ENCODE results near the gene SLIT2.

Gene SLIT2

DNA sequence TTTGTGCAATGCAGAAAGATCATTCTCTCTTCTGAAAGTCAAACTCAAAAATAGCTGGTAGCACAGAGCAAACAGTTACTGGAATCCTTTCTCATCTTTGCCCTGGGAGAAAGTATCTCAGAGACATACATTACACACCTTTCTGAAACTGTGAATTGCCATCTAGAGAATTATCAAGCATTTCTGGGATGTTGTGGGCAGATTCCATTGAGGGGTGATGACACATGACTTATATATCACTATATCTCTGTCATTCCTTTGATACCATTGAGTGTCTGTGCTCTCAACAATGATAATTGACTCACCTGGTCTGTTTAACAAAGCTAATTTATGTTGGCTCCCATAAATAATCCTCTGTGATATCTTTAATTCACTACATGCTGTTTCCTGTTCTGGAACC lies 13.0 kb downstream of the SLIT2 start:
- no peak for DNase-seq (ENCODE audit: low read depth in 1 of 2, low spot score in 1 of 2)

DNA sequence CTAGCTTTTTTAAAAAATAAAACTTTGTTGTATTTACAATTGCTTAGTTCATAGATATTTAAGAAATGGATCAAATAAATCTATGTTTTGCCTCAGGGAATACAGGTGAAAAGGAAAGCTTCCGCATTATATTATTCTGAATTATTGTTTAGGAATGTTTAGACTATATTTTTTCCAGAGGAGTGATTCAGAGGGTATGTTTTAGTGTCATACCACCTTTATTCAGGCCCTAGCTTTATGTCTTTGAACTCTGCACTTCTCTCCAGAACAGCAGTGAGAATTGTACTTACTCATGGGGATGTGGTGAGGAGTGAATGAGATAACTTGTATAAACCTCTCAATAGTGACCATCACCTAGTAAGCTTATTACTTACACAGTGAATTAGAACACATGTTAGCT lies 14.0 kb downstream of the SLIT2 start:
- DNase-seq (ENCODE audit: low read depth in 1 of 2, low spot score in 1 of 2): no peak

DNA sequence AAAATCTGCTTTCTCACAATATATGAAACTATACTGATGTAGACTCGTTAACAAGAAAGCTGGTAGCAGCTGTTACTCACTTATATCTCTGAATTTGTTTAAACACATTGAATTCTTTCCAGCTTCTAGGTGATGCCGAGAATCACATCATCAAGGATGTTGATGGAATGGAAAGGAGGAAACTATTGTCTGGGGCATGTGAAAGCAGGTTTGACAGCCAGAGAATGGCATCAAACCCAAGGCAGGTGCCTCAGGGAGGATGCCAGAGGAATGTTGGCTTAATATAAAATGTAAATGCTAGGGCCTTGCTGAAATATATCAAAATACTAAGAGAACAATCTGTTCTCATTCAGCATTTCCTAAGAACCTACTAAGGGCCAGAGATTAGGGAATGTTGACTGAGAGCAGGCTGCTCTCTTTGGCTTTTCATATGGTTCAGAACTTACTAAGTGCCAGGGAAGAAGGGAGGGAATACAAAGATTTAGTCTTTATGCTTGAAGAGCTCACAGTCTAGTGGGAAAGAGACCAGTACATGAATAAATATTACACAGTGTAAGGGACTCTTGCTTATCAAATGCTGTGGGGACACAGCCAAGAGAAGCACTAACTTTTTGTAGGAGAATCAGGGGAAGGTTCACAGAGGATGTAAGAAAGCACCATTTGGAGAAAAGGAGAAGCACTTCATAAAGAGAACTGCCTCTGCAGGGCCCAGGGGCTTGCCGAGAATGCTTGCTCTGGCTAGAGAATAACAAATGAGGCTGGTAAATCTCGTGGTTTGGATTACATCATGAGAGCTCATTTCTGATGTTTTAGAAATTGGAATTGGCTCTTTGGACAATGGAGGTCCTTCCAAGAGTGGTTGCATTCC lies 14.7 kb downstream of the SLIT2 start:
- no peak for DNase-seq (ENCODE audit: low read depth in 1 of 2, low spot score in 1 of 2)

DNA sequence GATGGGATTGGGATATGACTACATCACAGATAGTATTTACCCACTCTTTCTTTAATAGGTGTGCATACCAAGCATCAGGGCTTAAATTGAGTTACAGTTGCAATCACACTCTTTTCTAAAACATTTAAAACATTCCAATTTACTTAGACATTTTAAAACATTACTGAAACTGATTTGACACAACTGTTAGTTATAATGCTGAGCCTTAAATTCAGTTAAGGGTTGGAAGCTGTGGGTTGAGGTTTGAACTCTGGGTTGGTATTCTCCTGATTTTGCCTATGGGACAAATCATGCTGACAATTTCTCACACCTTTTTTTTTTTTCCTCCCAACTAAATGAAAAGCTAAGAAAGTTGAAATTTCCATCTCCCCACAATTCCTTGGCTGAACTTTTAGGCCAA lies 16.3 kb downstream of the SLIT2 start:
- DNase-seq (ENCODE audit: low read depth in 1 of 2, low spot score in 1 of 2): no peak

DNA sequence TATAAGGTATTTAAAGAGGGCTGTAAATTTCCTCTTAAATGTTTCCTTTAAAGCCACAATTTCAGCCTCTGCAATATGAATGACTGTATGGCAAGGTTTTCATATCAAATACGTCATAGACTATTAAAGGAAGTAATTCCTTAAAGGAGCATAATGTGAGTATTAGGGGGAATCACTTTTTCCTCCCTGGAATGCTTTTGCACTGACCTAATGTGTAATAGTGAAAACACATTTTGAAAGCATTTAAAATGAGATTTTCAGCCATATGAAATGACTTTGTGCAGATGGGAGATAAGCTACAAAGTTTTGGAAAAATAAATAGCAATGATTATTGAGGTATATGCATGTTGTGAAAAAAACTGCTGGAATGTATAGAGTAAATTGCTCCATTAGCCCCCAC lies 17.6 kb downstream of the SLIT2 start:
- DNase-seq (ENCODE audit: low read depth in 1 of 2, low spot score in 1 of 2): no peak

DNA sequence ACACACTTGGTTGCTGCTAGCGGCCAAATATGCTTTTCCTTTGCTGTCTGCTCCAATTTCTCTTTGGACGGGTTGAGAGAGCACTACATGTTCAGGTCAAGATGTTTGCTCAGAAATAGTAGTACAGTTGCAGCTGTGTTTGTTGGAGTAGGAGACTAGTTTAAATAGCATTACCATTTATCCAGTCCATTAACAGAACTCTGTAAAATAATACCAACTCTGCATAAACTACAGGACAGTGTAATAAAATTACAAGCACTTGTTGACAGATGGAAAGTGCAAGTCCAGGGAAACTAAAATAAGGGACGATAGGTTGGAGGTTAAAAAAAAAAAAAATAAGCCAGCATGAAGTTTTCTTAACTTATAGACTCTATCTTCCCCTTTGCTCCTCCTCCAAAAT lies 20.2 kb downstream of the SLIT2 start:
- DNase-seq (ENCODE audit: low read depth in 1 of 2, low spot score in 1 of 2): no peak

DNA sequence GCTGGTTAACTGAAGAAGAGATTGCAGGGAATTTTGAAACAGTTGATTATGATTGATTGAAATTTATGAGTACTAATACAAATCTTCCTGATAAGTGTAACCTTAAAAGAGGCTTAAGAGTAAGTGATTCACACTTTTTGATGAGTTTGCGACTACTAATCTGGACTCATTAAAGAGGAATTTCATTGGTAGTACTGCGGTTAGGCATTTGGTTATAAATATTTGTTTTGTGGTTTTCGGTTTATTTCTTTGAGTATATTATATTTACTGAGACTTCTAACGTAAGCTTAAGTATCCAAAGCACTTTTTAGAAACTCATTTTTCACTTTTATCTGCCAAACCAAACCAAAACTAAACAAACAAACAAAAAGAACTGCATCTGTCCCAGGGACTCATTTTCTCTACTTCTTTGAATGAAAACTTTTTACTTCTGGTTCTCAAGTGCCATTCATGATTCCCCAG lies 20.7 kb downstream of the SLIT2 start:
- DNase-seq (ENCODE audit: low read depth in 1 of 2, low spot score in 1 of 2): no peak

DNA sequence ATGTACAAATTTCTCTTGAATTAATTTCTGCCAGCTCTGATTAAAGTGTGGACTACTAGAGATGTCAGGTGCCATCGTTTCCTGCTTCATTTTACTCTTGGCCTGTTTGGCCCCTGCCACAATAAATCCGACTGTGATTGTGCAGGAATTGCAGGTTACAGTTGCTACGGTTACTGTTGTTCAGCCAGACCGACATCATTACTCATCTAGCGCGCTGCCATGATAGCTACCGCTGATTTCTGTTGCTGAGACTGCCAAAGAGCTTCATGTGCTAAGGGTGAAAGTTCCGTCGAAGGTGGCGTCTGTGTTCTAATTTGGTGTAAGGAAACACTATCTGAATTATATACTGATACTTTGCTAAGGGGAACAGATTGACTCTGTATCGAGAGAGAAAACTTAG lies 22.1 kb downstream of the SLIT2 start:
- no peak for DNase-seq (ENCODE audit: low read depth in 1 of 2, low spot score in 1 of 2)

DNA sequence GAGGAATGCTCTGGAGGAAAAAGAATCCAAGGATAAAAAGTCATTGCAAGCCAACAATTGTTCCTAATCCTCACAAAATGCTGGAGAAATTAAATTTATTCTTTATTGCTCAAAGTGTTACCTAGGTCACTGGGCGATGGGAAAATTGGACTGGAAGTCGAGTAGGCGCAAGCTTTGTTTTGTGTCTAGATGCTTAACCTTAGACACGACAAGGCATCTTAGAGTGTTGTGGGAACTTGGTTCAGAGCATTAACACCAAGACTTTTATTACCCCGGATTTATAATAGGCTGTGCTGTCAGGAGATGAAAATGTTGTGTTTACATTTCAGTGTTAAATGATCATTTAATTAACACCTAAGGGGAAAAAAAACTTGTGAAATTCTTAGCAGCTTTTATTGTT lies 25.1 kb downstream of the SLIT2 start:
- DNase-seq (ENCODE audit: low read depth in 1 of 2, low spot score in 1 of 2): no peak

DNA sequence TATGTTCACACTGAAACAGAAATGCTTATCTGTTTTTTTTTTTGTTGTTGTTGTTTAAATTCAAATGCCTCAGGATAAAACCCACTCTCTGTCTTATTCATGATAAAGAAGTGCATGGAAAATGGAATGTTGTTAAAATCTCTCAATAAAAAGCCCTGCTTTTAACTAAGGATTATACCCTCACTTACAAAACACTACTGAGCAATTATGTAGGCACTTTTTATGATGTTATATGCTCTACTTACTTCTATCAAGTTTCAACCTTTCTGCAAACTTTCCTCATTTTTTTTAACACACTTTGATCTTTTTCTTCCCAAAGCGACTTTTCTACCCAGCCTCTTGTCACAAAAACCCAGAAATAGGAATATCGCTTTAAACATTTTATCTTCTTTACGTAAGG lies 26.5 kb downstream of the SLIT2 start:
- DNase-seq (ENCODE audit: low read depth in 1 of 2, low spot score in 1 of 2): no peak

DNA sequence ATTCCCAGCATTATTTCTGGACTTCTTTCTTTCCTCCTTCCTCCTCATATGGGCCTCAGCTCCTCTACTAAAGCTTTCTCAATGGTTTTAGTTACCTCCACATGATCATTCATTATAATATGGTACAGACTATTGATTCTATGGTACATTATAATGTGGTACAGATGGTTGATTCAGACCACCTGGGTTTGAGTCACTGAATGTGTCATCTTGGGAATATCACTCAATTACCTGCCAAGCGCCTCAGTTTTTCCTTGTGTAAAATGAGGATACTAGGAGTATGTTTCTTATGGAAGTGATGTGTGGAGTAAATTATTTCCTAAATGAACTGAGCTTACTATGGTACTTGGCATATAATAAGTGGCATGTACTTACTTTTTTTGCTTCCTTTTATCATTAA lies 27.7 kb downstream of the SLIT2 start:
- DNase-seq (ENCODE audit: low read depth in 1 of 2, low spot score in 1 of 2): no peak

DNA sequence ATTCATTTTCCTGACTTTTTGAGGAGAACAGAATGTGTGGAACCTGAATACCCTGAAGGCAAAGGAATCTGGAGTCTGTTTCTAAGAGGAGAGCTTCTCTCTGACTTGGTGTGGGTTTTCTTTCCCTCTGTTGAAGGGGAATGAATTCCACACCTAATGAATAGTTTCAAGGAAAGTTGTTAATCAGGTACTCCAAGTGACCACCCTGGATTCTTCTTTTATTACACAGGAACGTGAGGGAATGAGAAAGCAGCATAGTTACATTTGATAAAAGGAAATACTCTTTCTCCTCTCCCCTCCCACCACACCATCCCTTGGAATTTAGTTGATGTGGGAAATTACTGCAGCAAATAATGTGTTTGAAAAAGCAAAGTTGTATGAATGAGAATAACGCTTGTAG lies 29.7 kb downstream of the SLIT2 start:
- no peak for DNase-seq (ENCODE audit: low read depth in 1 of 2, low spot score in 1 of 2)

DNA sequence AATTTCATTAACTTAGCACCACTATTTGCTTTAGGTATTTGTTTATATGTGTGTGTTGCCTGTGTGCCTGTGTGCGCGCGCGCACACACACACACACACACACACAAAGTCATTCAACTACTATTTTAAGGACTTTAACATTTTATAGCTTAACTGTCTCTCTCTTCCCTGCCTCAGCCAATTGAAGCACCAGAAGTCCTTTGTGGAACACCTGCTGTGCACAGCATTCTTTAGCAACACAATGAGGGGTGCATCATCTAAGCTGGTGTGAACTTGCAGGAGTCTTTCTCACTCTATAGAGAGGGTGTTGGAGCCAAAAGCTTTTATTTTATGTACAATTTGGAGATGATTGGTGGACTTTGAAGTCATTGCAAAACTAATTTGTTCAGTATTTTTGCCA lies 31.3 kb downstream of the SLIT2 start:
- DNase-seq (ENCODE audit: low read depth in 1 of 2, low spot score in 1 of 2): no peak

DNA sequence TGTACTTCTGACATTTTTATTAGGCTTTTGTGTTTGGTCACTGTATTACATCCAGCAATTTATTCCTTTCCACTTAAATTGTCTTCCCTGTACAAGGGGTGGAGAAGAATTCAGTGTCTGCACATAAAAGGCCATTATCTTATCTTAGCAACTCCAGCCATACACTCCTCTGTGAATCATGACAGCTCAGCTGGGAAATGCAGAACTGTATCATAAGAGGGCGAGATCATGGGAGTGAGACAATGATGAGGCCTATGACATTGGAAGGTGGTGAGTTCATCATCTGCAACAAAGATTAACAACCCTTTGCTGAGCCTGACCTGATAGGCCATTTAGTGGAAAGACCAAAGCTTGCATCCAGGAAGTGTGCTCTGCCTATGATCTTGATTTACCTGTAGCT lies 33.3 kb downstream of the SLIT2 start:
- DNase-seq (ENCODE audit: low read depth in 1 of 2, low spot score in 1 of 2): no peak

DNA sequence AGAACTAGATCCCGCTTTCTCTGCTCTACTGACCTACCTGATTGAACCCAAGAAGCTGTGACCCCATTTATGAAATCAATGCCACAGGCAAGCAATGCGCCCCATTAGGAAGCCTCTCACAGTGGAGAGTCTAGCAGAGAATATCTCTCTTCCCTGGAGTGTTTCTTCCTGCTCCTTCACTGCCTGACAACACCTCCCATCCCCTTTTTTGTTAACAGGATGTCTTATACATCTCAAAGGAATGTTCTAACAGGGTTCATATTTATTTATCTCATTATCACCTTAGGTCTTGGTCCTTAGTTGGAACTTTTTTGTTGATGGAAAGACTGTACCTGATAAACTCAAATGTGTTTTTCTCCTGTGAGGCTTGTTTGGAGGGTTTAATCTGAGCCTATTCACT lies 35.5 kb downstream of the SLIT2 start:
- no peak for DNase-seq (ENCODE audit: low read depth in 1 of 2, low spot score in 1 of 2)

DNA sequence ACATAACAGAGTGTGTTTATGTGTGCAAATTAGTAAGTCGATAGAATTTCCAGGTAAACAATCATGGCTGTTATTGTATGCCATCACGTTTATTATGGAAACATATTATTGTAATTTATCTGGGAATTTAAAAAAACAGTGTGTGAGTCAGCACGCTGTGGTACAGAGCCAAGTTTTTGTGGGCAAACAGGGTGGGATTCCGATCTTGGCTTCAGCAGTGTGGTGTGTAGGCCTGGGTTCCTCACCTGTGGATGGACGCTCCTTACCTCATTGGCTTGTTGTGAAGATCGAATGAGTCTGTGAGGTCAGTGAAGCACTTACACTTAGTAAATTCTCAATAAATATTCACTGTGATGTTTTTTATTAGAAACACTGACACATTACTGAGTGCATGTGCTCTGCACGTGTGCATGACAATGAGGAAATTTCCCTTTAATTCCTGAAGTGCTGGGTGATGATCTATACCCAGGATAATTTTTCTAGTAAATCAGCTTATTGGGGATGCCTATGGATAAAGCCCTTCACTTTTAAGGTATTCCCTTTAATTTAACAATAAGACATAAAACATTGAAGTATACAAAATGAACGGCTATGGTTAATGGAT lies 36.4 kb downstream of the SLIT2 start:
- DNase-seq (ENCODE audit: low read depth in 1 of 2, low spot score in 1 of 2): no peak

DNA sequence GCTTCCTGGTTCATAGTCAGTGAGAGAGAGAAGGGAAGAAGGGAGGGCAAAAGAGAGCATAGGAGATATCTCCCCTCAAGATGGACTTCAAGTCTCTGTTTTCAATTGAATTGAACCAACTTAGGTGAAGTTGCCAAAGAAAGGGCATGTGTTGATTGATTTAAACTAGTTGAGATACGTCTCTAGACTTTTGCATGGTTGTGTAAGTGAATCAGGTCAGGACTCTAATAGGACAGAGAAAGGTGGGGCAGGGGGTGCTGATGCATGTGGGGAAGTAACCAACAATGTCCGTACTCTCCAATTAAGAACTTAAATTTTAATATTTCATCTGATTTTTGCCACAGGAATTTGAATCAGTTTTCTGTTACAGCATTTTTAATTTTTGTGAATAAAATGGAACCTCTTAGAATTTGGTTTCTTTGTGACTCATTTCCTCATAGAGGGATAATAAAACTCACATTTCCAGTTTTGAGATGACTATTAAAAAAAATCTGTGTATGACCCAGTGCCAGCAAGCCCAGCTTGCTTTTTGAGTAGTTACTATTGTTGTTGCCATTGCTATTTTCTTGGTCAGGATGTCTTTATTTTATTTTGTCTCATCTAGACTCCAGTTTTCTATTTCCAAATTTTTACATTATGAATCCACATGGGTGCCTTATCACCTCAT lies 37.3 kb downstream of the SLIT2 start:
- no peak for DNase-seq (ENCODE audit: low read depth in 1 of 2, low spot score in 1 of 2)

DNA sequence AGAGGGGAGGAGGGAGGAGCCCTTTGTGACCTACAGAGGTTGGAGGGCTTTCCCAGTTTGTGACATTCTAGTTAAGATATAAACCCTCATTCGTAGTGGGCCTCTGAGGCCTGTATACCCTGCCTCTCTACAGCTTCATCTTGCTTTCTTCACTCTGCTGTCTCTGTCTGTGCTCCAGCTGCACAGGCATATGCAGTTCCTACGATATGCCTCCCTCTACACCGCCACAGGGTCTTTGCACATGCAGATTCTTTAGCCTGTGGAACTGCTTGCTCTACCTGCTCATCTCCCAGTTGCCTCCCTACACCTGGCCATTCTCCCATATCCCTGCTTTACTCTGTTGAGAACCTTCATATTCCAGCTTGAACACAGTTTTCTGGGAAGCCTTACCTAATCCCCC lies 38.1 kb downstream of the SLIT2 start:
- no peak for DNase-seq (ENCODE audit: low read depth in 1 of 2, low spot score in 1 of 2)

DNA sequence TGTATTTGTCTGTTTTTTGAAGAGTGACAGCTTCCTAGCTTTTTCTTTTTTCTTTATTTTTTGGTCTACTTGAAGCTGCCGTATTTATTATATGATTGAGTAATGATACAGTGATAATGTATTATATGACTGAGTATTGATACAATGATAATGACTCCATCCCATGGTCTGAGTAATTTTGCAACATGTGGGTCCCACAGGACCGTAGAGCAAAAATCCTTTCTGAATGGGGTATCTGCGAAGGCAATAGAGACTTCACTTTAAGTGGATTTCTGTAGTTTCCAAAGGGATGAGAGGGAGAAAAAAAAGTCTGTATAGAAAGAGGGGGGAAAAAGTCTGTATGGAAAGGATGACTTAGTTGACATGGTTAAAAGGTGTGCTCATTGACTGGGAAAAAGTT lies 41.0 kb downstream of the SLIT2 start:
- DNase-seq (ENCODE audit: low read depth in 1 of 2, low spot score in 1 of 2): no peak

DNA sequence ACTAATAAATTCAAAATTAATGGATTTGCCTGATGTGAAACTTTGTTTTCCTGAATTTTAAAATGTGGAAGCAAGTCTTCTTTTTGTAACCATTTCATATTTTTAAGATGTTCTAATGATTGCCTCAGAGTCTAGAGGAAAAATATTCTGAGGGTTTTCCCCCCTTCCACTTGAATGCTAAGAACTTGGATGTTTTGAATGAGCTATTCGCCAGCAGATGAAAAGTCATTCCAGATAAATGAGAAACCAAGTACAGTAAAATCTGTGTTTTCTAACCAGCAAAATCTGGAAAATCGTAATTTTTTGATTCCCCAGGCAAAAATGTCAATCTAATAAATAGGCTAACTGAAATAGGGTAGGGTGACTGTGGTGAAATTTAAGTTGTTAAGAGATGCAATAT lies 45.6 kb downstream of the SLIT2 start:
- no peak for DNase-seq (ENCODE audit: low read depth in 1 of 2, low spot score in 1 of 2)

DNA sequence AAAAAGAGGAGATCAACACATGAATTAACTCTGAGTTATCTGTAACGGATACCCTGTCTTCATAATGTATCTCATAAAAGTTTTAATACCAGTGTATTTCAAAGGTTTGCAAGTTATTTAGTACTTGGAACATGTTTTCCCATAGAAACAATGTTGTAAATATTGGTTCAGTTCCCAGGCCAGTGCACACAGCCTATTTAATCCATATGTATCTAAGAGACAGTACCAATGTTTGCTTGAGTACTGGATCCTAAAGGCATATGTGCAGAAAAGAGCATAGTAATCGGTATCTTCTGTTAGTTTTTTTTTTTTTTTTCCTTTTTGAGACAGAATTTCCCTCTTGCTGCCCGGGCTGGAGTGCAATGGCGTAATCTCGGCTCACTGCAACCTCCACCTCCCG lies 46.1 kb downstream of the SLIT2 start:
- DNase-seq (ENCODE audit: low read depth in 1 of 2, low spot score in 1 of 2): no peak

DNA sequence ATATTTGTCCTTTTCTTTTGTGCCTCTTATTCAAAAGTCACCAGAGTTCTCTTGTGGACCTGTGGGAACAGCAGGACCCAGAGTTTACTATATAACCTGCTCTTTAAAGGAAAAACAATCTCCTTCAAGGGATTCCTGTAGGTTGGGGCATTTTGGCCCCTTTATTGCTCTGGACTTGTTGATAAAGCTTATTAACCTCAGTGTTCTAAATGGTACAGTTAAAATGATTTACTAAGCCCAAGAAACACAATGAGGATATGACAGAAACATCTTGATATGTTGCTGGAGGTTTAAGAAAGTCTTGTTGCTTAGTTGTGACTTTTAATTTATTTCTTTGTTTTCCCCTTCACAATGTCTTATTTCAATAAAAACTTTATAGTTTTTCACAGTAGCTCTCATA lies 46.8 kb downstream of the SLIT2 start:
- DNase-seq (ENCODE audit: low read depth in 1 of 2, low spot score in 1 of 2): no peak

Data from activated T-helper 1 cell treated with anti-CD3 and anti-CD28 coated beads, Interleukin-2, amount 50 U/mL, for 16 hours (primary cell).